Measurements from ENCODE around the gene OR8U1. TPM values are rescaled to one million over a fixed set of nuclear protein-coding genes. Genes with fewer than 3 reads are reported as not detected.
"Not testable (repeated sequence)": the region's sequence is repeated elsewhere in the genome, so short reads cannot be mapped to it uniquely, and the experiment has no call there.

The OR8U1 gene
- not detected for total RNA-seq

DNA sequence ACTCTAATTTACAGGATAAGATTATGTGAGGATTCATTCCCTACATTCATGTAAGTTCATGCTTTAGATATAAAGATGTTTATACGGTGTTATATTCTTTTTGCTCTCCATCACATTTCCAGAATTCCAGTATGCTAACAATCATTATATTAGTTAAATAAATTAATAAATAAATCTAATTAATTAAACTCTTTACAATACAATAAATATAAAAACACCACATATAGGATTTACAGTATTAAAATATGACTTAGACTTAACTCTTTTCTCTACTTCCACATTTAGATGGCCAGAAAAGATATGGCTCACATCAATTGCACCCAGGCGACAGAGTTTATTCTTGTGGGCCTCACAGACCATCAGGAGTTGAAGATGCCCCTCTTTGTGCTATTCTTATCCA lies at the start of gene OR8U1:
Gene OR8U1, plus strand, starts transcription at position 301 of the 400 bp plus-strand sequence. Its CDS starts 0 bp downstream, at position 301.
- no peak within 1 kb of the TSS for H3K4me3 Mint-ChIP-seq
- DNase-seq, result no peak
- peaks cover 7% of the 10 kb centered on the region for H3K9me3 Mint-ChIP-seq
- no peak for ATAC-seq (ENCODE audit: low read depth)
- H3K27ac Mint-ChIP-seq, result no peak within 1 kb of the TSS
- POLR2A ChIA-PET, result no interaction called here
- H3K4me1 Mint-ChIP-seq, result no peaks in the 10 kb centered on the region
- H3K36me3 Mint-ChIP-seq, result no peaks in the 10 kb centered on the region
- H3K27me3 Mint-ChIP-seq, result no peaks in the 10 kb centered on the region

DNA sequence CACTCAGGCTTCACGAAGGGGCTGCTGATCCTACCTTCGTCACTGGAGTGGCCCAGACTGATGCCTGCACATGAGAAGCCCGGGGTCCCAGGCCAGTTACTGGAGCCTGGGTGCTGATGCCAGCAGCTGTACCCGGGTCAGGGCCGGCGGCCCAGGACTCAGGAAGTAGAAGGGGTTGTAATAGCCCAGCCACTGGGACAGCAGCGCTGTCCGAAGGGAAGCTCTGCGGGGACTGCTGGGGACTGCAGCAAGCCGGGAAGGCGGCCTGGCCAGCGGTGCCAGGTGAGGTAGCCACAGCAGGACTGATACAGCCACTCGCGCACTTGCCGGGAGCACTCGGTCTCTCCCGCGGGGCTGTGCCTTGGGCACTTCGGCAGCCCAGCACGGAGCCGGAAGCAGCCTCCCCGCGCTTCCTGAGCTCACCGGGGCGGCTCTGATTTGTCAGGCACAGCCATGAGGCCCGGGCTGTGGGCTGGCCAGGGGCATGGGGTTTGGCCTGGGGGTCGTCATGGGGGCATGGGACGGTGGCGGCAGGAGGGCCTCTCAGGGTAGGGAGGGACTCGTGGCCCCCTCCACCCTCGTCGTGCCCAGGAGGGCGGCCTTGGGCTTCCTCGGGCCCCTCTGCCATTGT lies 43.4 kb upstream of the OR8U1 start:
- ATAC-seq (ENCODE audit: low read depth) (no peak), DNase-seq (no peak)
- Mint-ChIP-seq H3K36me3 (no peaks in the 10 kb centered on the region), H3K4me1 (no peaks in the 10 kb centered on the region), H3K4me3 (no peak overlapping the region), H3K27ac (no peak overlapping the region), H3K27me3 (no peaks in the 10 kb centered on the region), H3K9me3 (peaks cover 1% of the 10 kb centered on the region)
- POLR2A ChIA-PET, result no interaction called here

DNA sequence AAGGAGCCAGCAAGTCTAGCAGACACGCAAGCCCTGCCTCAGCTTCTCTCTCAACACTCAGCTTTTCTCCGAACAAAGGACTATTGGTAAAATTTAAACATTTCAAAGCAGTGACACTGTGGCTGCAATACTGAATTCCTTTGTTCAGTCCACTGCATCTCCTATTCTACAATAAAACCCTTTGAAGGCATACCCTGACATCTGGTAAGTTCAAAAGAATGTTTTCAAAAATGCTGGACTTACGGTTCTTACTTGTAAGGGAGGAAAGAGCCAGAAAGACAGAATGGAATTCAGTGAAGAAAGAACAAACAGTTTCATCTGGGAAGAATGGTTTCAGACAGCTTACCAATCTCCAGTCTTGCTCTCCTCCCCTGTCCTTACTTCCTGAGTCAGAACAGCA lies 42.3 kb upstream of the OR8U1 start:
- DNase-seq (no peak), ATAC-seq (ENCODE audit: low read depth) (no peak)
- H3K9me3 Mint-ChIP-seq, result peaks cover 5% of the 10 kb centered on the region
- H3K27ac Mint-ChIP-seq, result no peak overlapping the region
- POLR2A ChIA-PET, result no interaction called here
- no peaks in the 10 kb centered on the region for H3K27me3 Mint-ChIP-seq
- H3K36me3 Mint-ChIP-seq, result no peaks in the 10 kb centered on the region
- no peak overlapping the region for H3K4me3 Mint-ChIP-seq
- no peaks in the 10 kb centered on the region for H3K4me1 Mint-ChIP-seq

DNA sequence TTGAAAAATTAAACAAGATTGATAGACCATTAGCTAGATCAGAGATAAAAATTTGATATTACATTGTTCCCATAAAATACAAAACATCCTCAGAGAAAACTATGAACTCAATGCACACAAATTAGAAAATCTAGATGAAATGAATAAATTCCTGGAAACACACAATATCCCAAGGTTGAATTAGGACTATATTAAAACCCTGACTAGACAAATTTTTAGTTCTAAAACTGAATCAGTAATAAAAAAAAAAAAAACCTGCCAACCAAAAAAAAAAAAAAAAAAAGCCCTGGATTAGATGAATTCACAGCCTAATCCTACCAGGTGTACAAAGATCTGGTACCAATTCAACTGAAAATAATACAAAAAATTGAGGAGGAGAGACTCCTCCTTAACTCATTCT lies 35.1 kb upstream of the OR8U1 start:
- no peaks in the 10 kb centered on the region for H3K4me1 Mint-ChIP-seq
- peaks cover 10% of the 10 kb centered on the region for H3K9me3 Mint-ChIP-seq

DNA sequence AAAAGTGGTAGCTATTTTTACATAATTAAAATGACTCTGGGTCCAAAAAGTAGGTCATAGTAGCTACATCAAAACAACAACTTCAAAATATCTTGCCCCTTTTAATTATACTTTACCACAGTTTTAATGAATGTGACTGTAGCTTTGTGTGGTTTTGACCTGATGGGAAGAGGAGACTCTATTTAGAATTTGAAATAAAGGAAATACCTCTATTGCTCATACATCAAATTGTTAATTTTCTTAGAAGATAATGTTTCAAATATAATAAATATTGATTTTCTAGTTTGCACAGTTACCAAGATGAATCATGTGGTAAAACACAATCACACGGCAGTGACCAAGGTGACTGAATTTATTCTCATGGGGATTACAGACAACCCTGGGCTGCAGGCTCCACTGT lies 29.7 kb upstream of the OR8U1 start, which contains the start of gene OR8K1:
Gene OR8K1, plus strand, starts transcription at position 301 of the 400 bp plus-strand sequence. Its CDS starts 0 bp downstream, at position 301.
- Mint-ChIP-seq H3K27ac (no peak within 1 kb of the TSS), H3K27me3 (no peaks in the 10 kb centered on the region), H3K4me1 (no peaks in the 10 kb centered on the region), H3K36me3 (no peaks in the 10 kb centered on the region), H3K4me3 (no peak within 1 kb of the TSS), H3K9me3 (peaks cover 4% of the 10 kb centered on the region)
- POLR2A ChIA-PET, result no interaction called here
- no peak for ATAC-seq (ENCODE audit: low read depth)
- no peak for DNase-seq

More for the DNA sequence above, 35.1 kb upstream of the OR8U1 start:
- H3K27ac Mint-ChIP-seq, result no peak overlapping the region
- ATAC-seq (ENCODE audit: low read depth) (no peak), DNase-seq (no peak)
- POLR2A ChIA-PET, result no interaction called here
- no peaks in the 10 kb centered on the region for H3K36me3 Mint-ChIP-seq
- no peak overlapping the region for H3K4me3 Mint-ChIP-seq
- no peaks in the 10 kb centered on the region for H3K27me3 Mint-ChIP-seq

DNA sequence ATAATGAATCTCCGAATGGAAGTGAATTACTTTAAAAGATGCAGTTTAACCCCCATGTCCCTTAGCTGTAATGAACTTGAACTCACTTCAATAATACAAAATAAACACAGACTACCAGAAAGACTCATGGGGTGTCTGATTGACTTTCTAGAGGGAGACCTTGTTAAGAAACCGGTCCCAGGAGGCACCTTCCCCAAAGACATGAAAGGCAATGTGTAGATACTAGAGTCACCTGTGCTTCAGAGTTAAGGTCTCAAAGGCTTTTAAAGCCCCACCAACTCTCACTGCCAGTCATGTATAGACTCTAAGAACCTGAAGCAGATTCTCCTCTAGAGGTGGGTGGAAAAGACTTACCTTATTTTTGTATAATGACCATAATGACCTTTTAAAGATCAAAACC lies 21.4 kb upstream of the OR8U1 start, which contains the start of gene OR8J1:
Gene OR8J1, plus strand, starts transcription at position 301 of the 400 bp plus-strand sequence. CDS start 5,956 bp downstream, outside the sequence.
- ATAC-seq (ENCODE audit: low read depth), result no peak
- Mint-ChIP-seq H3K36me3 (no peaks in the 10 kb centered on the region), H3K4me3 (no peak within 1 kb of the TSS), H3K27me3 (no peaks in the 10 kb centered on the region), H3K9me3 (peaks cover 2% of the 10 kb centered on the region), H3K4me1 (no peaks in the 10 kb centered on the region), H3K27ac (no peak within 1 kb of the TSS)
- POLR2A ChIA-PET, result no interaction called here
- DNase-seq, result no peak

DNA sequence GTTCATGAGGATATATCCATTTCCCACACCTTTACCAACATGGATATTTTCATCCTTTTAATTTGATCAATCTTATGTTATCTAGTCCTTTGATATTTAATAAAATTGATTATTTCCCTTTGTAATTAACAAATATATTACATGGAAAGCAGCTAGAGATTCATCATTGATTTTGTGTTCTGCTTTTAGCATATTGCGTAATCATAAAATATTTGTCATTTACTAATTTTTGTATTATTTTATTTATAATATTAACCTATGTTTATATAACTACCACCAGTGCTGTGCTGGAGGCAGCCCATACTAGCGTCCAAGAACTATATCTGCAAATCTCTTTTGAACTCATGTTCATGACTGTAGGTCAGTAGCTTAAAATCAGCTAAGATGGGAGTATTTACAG lies 4.7 kb downstream of the OR8U1 start:
- POLR2A ChIA-PET, result no interaction called here
- DNase-seq (no peak), ATAC-seq (ENCODE audit: low read depth) (no peak)
- H3K4me3 Mint-ChIP-seq, result no peak overlapping the region
- H3K4me1 Mint-ChIP-seq, result no peaks in the 10 kb centered on the region
- H3K9me3 Mint-ChIP-seq, result peaks cover 5% of the 10 kb centered on the region
- no peaks in the 10 kb centered on the region for H3K36me3 Mint-ChIP-seq
- no peaks in the 10 kb centered on the region for H3K27me3 Mint-ChIP-seq
- H3K27ac Mint-ChIP-seq, result no peak overlapping the region

DNA sequence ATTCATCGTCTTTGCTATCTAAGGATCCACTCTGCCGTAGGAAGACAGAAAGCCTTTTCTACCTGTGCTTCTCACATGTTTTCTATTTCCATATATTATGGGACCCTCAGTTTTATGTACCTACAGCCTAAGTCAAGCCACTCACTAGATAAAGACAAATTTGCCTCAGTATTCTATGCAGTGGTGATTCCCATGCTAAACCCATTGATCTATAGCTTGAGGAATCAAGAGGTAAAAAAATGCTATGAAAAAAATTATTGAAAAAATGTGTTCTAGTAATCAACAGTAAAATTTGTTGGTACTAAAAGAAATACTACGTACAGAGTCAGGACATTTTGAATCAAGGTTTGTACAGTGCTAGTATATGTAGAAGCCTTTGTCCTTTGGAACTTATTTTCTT lies 19.0 kb downstream of the OR8U1 start:
- H3K27ac Mint-ChIP-seq, result no peak overlapping the region
- H3K4me1 Mint-ChIP-seq, result no peaks in the 10 kb centered on the region
- no peak for ATAC-seq (ENCODE audit: low read depth)
- peaks cover 5% of the 10 kb centered on the region for H3K9me3 Mint-ChIP-seq
- no peak for DNase-seq
- no peaks in the 10 kb centered on the region for H3K36me3 Mint-ChIP-seq
- POLR2A ChIA-PET, result no interaction called here
- H3K4me3 Mint-ChIP-seq, result no peak overlapping the region
- no peaks in the 10 kb centered on the region for H3K27me3 Mint-ChIP-seq

DNA sequence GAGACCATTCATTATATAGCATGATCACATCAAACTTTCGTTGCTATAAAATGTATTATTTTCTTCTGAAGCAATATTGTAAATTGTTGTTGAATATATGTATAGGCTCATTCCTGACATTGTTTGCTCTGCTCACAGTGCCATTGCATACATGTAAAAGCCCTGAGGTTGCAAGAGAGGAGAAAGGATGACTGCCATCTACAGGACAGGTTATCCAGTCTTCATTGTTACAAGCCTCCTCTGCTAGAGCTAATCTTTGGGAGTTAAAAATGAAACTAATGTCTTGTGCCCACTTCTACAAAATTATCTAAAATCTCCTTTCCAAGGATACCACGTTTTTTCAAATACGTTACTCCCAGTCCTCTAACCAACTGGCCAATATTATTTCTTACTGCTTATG lies 20.6 kb downstream of the OR8U1 start:
- peaks cover 3% of the 10 kb centered on the region for H3K9me3 Mint-ChIP-seq
- DNase-seq, result no peak
- no peaks in the 10 kb centered on the region for H3K36me3 Mint-ChIP-seq
- no peak overlapping the region for H3K4me3 Mint-ChIP-seq
- H3K27ac Mint-ChIP-seq, result no peak overlapping the region
- POLR2A ChIA-PET, result no interaction called here
- no peak for ATAC-seq (ENCODE audit: low read depth)
- no peaks in the 10 kb centered on the region for H3K4me1 Mint-ChIP-seq
- H3K27me3 Mint-ChIP-seq, result no peaks in the 10 kb centered on the region

DNA sequence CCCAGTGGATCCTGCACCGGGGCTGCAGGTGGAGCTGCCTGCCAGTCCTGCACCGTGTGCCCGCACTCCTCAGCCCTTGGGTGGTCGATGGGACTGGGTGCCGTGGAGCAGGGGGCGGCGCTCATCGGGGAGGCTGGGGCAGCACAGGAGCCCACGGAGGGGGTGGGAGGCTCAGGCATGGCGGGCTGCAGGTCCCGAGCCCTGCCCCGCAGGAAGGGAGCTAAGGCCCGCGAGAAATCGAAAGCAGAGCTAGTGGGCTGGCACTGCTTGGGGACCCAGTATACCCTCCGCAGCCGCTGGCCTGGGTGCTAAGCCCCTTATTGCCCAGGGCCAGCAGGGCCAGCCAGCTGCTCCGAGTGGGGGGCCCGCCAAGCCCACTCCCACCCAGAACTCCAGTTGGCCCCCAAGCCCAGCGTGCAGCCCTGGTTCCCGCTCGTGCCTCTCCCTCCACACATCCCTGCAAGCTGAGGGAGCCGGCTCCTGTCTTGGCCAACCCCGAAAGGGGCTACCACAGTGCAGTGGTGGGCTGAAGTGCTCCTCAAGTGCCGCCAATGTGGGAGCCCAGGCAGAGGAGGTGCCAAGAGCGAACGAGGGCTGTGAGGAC lies 26.5 kb downstream of the OR8U1 start:
- H3K27ac Mint-ChIP-seq; H3K27me3 Mint-ChIP-seq; POLR2A ChIA-PET; DNase-seq; H3K9me3 Mint-ChIP-seq; ATAC-seq (ENCODE audit: low read depth); H3K4me1 Mint-ChIP-seq; H3K36me3 Mint-ChIP-seq; H3K4me3 Mint-ChIP-seq: not testable (repeated sequence)

DNA sequence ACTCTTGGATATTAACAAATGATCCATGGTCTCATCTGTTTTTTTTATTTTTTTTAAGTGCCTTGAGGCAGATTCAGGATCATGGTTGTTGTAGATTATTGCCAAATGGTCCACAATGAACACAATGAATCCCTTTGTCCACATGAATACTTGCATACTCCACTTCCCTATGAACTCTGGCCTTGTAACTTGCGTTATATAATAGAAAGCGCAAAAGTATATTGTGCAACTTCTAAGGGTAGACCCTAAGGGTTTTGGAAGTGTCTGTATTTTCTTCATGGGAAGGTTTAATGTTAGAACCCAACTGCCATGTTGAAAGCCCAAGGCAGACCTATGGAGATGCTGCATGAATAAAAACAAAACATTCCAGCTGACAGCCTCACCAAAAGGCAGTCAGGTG lies 29.0 kb downstream of the OR8U1 start:
- no peak overlapping the region for H3K4me3 Mint-ChIP-seq
- DNase-seq (no peak), ATAC-seq (ENCODE audit: low read depth) (no peak)
- POLR2A ChIA-PET, result no interaction called here
- H3K27ac Mint-ChIP-seq, result no peak overlapping the region
- H3K9me3 Mint-ChIP-seq, result peaks cover 10% of the 10 kb centered on the region
- no peaks in the 10 kb centered on the region for H3K27me3 Mint-ChIP-seq
- H3K4me1 Mint-ChIP-seq, result no peaks in the 10 kb centered on the region
- H3K36me3 Mint-ChIP-seq, result no peaks in the 10 kb centered on the region

DNA sequence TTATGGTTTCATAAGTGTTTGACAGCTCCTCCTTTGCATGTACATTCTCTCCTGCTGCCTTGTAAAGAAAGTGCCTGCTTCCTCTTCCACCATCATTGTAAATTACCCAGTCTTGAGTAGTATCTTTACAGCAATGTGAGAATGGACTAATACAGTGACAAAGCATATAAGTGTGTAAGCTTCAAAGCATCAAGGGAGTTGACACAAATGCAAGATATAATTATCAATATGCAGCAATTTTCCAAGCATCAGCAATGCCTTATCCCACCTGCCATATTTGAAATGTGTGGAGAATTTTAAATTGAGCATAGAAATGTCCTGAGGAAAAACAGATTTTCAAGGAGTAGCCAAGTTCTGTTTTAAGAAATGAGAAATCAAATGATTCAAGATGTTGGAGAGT lies 35.4 kb downstream of the OR8U1 start:
- Mint-ChIP-seq H3K4me1 (no peaks in the 10 kb centered on the region), H3K27me3 (no peaks in the 10 kb centered on the region), H3K36me3 (no peaks in the 10 kb centered on the region), H3K9me3 (peaks cover 8% of the 10 kb centered on the region), H3K27ac (no peak overlapping the region), H3K4me3 (no peak overlapping the region)
- DNase-seq (no peak), ATAC-seq (ENCODE audit: low read depth) (no peak)
- POLR2A ChIA-PET, result no interaction called here

DNA sequence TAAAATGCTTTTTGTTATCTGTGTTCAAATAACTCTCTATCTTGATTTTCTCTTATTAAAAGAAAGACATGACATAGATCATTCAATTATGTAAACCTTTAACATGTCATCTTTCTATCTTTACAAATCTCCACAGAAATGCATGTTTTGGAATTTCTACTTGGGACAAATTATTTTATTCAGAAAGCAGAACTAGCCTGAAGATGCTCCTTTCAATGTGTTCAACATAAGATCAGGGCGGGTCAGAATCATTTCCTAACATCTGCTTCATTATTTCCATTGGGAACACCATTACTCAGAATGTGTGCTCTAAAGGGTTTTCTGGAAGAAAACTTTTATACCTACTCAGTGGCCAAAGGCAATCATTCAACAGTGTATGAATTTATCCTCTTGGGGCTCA lies 37.0 kb downstream of the OR8U1 start, which contains the start of gene OR5AL1:
Gene OR5AL1, plus strand, starts transcription at position 301 of the 400 bp plus-strand sequence.
- no peaks in the 10 kb centered on the region for H3K4me1 Mint-ChIP-seq
- H3K36me3 Mint-ChIP-seq, result no peaks in the 10 kb centered on the region
- H3K9me3 Mint-ChIP-seq, result peaks cover 9% of the 10 kb centered on the region
- H3K4me3 Mint-ChIP-seq, result no peak within 1 kb of the TSS
- no peak within 1 kb of the TSS for H3K27ac Mint-ChIP-seq
- DNase-seq (no peak), ATAC-seq (ENCODE audit: low read depth) (no peak)
- H3K27me3 Mint-ChIP-seq, result no peaks in the 10 kb centered on the region
- POLR2A ChIA-PET, result no interaction called here

Data from activated naive CD8-positive, alpha-beta T cell treated with anti-CD3 and anti-CD28 coated beads, Interleukin-2, amount 10 ng/mL, durations not matched to agents 7 days and 5 days (primary cell).